D721Med (cell line): ENCODE measurements around the gene UBE2F.

Source experiments
- DNase-seq: peaks from one replicate; pipeline ENCODE4 v3.0.0; 2011; ENCODE audit warnings: low spot score; ENCODE audit not compliant: insufficient read length
- FAIRE-seq: peaks from 2 replicates; lab custom pipeline; 2011; peaks lifted over from hg19 to GRCh38; lab: Jason Lieb, UNC
- CTCF ChIP-seq: IDR thresholded peaks from 2 replicates; pipeline ENCODE4 v1.5.1; 2012; ENCODE audit warnings: mild to moderate bottlenecking, control low read depth; ENCODE audit not compliant: insufficient read depth; ENCODE audit errors: missing control alignments

The UBE2F gene

GRCh38 chr2:237923481-237924163 is 43.2 kb upstream of the UBE2F start:
- FAIRE-seq: no peak
- no peak for TF ChIP-seq CTCF
- DNase-seq: no peak

- no peak for FAIRE-seq
- TF ChIP-seq CTCF: no peak
- DNase-seq: no peak
Observed at GRCh38 chr2:237924164-237924534, 42.7 kb upstream of the UBE2F start.

GRCh38 chr2:237927135-237927534 is 39.7 kb upstream of the UBE2F start:
- DNase-seq (no peak), FAIRE-seq (no peak)
- TF ChIP-seq CTCF: no peak

- no peak for DNase-seq
- FAIRE-seq: no peak
- no peak for TF ChIP-seq CTCF
Observed at GRCh38 chr2:237927986-237928385, 38.8 kb upstream of the UBE2F start.

- no peak for FAIRE-seq
Observed at GRCh38 chr2:237929979-237930378, 36.8 kb upstream of the UBE2F start.

GRCh38 chr2:237931205-237931721 is 35.6 kb upstream of the UBE2F start:
- DNase-seq (no peak), FAIRE-seq (no peak)
- TF ChIP-seq CTCF: no peak

More at GRCh38 chr2:237929979-237930378, 36.8 kb upstream of the UBE2F start:
- TF ChIP-seq CTCF: no peak
- no peak for DNase-seq

GRCh38 chr2:237932731-237933131 is 34.1 kb upstream of the UBE2F start:
- DNase-seq (no peak), FAIRE-seq (no peak)
- TF ChIP-seq CTCF: no peak
